GM21423 (cell line): Measurements from ENCODE around the gene UTP14C.
"Not testable (repeated sequence)": the region's sequence is repeated elsewhere in the genome, so short reads cannot be mapped to it uniquely, and the experiment has no call there.

Experiments
- ATAC-seq: cut with Tn5 transposase; IDR thresholded peaks from one replicate; pipeline ENCODE4 v1.9.1; 2021; ENCODE audit warnings: mild to moderate bottlenecking, moderate library complexity; ENCODE audit not compliant: unreplicated experiment

UTP14C gene

GRCh38 chr13:52024481-52024880, at the start of gene UTP14C:
Gene UTP14C (plus strand): TSS chr13:52024691. CDS start chr13:52028805, 4,114 bp downstream.
- no peak for ATAC-seq

- no peak for ATAC-seq
Observed at GRCh38 chr13:51976423-51976822, 48.1 kb upstream of the UTP14C start.

- no peak for ATAC-seq
Observed at GRCh38 chr13:51976890-51977289, 47.6 kb upstream of the UTP14C start.

- no peak for ATAC-seq
Observed at GRCh38 chr13:51977625-51978024, 46.9 kb upstream of the UTP14C start.

GRCh38 chr13:51978796-51979556, 45.5 kb upstream of the UTP14C start:
- no peak for ATAC-seq

GRCh38 chr13:51980908-51981307, 43.6 kb upstream of the UTP14C start:
- no peak for ATAC-seq

- ATAC-seq, result no peak
Observed at GRCh38 chr13:51981355-51981754, 43.1 kb upstream of the UTP14C start.

- ATAC-seq, result not testable (repeated sequence)
Observed at GRCh38 chr13:51983292-51983691, 41.2 kb upstream of the UTP14C start.

GRCh38 chr13:51984904-51985303, 39.6 kb upstream of the UTP14C start:
- not testable (repeated sequence) for ATAC-seq

- no peak for ATAC-seq
Observed at GRCh38 chr13:51988988-51989618, 35.4 kb upstream of the UTP14C start.

- ATAC-seq, result no peak
Observed at GRCh38 chr13:51993713-51994112, 30.8 kb upstream of the UTP14C start.

- no peak for ATAC-seq
Observed at GRCh38 chr13:51995677-51996551, 28.6 kb upstream of the UTP14C start.

- ATAC-seq, result no peak
Observed at GRCh38 chr13:51996641-51997040, 27.9 kb upstream of the UTP14C start.

- no peak for ATAC-seq
Observed at GRCh38 chr13:51997186-51997585, 27.3 kb upstream of the UTP14C start.

GRCh38 chr13:51997641-51998330, 26.7 kb upstream of the UTP14C start:
- no peak for ATAC-seq

- ATAC-seq, result no peak
Observed at GRCh38 chr13:51998723-51999509, 25.6 kb upstream of the UTP14C start.

- no peak for ATAC-seq
Observed at GRCh38 chr13:51999510-51999911, 25.0 kb upstream of the UTP14C start.

- no peak for ATAC-seq
Observed at GRCh38 chr13:51999921-52000320, 24.6 kb upstream of the UTP14C start.

- no peak for ATAC-seq
Observed at GRCh38 chr13:52001120-52001731, 23.3 kb upstream of the UTP14C start.

GRCh38 chr13:52002361-52002760, 22.1 kb upstream of the UTP14C start:
- ATAC-seq, result no peak
